Measurements from ENCODE around the gene TRPV6. TPM values are rescaled to one million over a fixed set of nuclear protein-coding genes. Genes with fewer than 3 reads are reported as not detected.

TRPV6 gene
- not detected in 2 replicates for polyA plus RNA-seq (2011; rRNA removed)
- not detected in 2 replicates for polyA minus RNA-seq (2011; rRNA and poly(A)+ RNA removed)

DNA sequence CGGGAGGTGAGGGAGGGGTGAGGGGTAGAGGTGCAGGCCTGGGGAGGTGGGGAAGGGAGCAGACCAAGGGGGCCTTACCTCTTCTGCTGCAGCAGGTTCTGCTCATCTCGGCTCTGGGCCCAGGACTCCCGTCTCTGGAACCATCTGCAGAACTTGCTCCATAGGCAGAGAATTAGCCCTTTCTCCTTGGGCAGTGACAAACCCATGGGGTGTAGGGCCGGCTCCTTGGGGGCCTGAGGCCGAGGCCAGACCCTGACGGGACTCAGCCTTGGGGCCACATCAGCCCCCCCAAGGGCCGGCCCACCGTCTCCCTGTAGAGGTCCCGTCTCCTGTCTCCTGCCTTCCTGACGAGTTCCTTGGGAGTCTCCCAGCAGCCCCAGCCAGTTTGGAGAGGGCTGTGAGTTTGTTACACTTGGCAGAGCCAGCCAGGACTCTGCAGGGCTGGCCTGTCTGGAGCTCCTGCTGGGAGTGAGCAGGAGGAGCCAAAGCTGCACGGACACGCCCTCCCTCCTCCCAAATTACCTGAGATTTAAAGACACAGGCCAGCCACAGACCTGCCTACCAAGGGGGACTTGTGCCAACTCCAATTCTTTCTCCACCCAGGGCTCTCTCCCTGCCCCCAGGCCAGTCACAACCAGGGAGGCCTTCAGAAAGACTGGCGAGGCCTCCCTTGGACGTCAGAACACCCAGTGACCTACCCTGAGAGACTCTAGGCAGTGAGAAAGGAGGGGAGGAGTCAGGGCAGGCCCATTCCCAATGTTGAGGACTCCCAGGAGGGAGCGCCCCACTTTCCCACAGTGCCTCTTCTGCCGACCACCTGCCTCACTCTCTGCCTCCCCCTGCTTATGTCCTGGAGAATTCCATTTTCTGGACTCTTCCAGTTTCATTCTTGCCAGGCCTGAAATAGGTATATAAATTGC lies at the start of gene TRPV6:
TSS of gene TRPV6 (minus strand) at position 435 of the 920 bp plus-strand sequence.
- POLR2A ChIA-PET = no interaction called here
- DNase-seq (ENCODE audit: low read depth) = no peak
- CTCF ChIA-PET = interaction anchor here (1.1 kb wide), 1 partner anchor 32 kb away, joined by 3 read pairs; no protein-coding TSS in a partner anchor

GRCh38 chr7:142934056-142934455 lies 48.5 kb upstream of the TRPV6 start:
- no peak for DNase-seq (ENCODE audit: low read depth)
- POLR2A ChIA-PET = no interaction called here
- no peak for TF ChIP-seq CTCF (IDR thresholded peaks at IDR 0.05; ENCODE audit: insufficient read depth, low read depth, low read length)
- no peaks in the 10 kb centered on the region for H3K36me3 ChIP-seq (ENCODE audit: control insufficient read depth, insufficient read depth, low read length)
- CTCF ChIA-PET = interaction anchor here (1.0 kb wide), 1 partner anchor 21 kb away, joined by 4 read pairs; no protein-coding TSS in a partner anchor
- H3K27me3 ChIP-seq (ENCODE audit: control insufficient read depth, insufficient read depth, low read length) = no peaks in the 10 kb centered on the region
- H3K4me3 ChIP-seq (ENCODE audit: low read depth, low read length) = no peak overlapping the region

More for the DNA sequence above, at the start of gene TRPV6:
- no peaks in the 10 kb centered on the region for H3K27me3 ChIP-seq (ENCODE audit: control insufficient read depth, insufficient read depth, low read length)
- H3K36me3 ChIP-seq (ENCODE audit: control insufficient read depth, insufficient read depth, low read length) = no peaks in the 10 kb centered on the region
- no peak within 1 kb of the TSS for H3K4me3 ChIP-seq (ENCODE audit: low read depth, low read length)
- no peak for TF ChIP-seq CTCF (IDR thresholded peaks at IDR 0.05; ENCODE audit: insufficient read depth, low read depth, low read length)

DNA sequence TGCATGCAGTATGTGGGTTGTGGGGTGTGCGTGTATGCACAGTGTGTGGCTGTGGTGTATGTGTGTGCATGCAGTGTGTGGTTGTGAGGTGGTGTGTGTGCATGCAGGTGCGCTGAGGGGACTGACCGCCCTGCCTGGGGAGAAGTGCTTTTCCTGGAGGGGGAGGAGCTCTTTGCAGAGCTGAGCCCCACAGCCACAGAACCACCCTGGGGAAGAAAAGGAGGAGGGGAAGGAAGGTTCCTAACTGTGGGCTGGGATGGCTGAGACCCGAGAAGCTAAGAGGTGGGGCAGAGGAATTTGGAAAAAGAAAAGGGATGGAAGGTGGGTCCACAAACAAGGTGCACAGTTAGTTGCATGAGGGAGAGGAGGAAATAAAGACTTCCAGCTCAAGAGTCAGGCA lies 48.1 kb upstream of the TRPV6 start, which contains the start of gene TRPV5:
TSS of gene TRPV5 (minus strand) at position 123 of the 400 bp plus-strand sequence. CDS start 287 bp downstream, outside the sequence.
- POLR2A ChIA-PET = no interaction called here
- CTCF ChIA-PET = interaction anchor here (1.0 kb wide), 1 partner anchor 21 kb away, joined by 4 read pairs; no protein-coding TSS in a partner anchor
- no peak for DNase-seq (ENCODE audit: low read depth)
- H3K36me3 ChIP-seq (ENCODE audit: control insufficient read depth, insufficient read depth, low read length) = no peaks in the 10 kb centered on the region
- no peak for TF ChIP-seq CTCF (IDR thresholded peaks at IDR 0.05; ENCODE audit: insufficient read depth, low read depth, low read length)
- H3K27me3 ChIP-seq (ENCODE audit: control insufficient read depth, insufficient read depth, low read length) = no peaks in the 10 kb centered on the region
- H3K4me3 ChIP-seq (ENCODE audit: low read depth, low read length) = no peak within 1 kb of the TSS

GRCh38 chr7:142933092-142933475 lies 47.5 kb upstream of the TRPV6 start:
- H3K36me3 ChIP-seq (ENCODE audit: control insufficient read depth, insufficient read depth, low read length) = no peaks in the 10 kb centered on the region
- CTCF ChIA-PET = interaction anchor here (1.0 kb wide), 1 partner anchor 20 kb away, joined by 4 read pairs; no protein-coding TSS in a partner anchor
- no peak for TF ChIP-seq CTCF (IDR thresholded peaks at IDR 0.05; ENCODE audit: insufficient read depth, low read depth, low read length)
- DNase-seq (ENCODE audit: low read depth) = no peak
- POLR2A ChIA-PET = no interaction called here
- H3K27me3 ChIP-seq (ENCODE audit: control insufficient read depth, insufficient read depth, low read length) = no peaks in the 10 kb centered on the region
- no peak overlapping the region for H3K4me3 ChIP-seq (ENCODE audit: low read depth, low read length)

- no peak for DNase-seq (ENCODE audit: low read depth)
- H3K4me3 ChIP-seq (ENCODE audit: low read depth, low read length) = no peak overlapping the region
- no peaks in the 10 kb centered on the region for H3K27me3 ChIP-seq (ENCODE audit: control insufficient read depth, insufficient read depth, low read length)
- ChIA-PET CTCF (no interaction called here), POLR2A (no interaction called here)
- no peaks in the 10 kb centered on the region for H3K36me3 ChIP-seq (ENCODE audit: control insufficient read depth, insufficient read depth, low read length)
- no peak for TF ChIP-seq CTCF (IDR thresholded peaks at IDR 0.05; ENCODE audit: insufficient read depth, low read depth, low read length)
Measured at GRCh38 chr7:142932386-142933091, 47.0 kb upstream of the TRPV6 start.
